ENCODE results near the gene EPHA8.

GRCh38 chr1:22535399-22535798 is 27.9 kb upstream of the EPHA8 start:
- TF ChIP-seq, protein P1, sequence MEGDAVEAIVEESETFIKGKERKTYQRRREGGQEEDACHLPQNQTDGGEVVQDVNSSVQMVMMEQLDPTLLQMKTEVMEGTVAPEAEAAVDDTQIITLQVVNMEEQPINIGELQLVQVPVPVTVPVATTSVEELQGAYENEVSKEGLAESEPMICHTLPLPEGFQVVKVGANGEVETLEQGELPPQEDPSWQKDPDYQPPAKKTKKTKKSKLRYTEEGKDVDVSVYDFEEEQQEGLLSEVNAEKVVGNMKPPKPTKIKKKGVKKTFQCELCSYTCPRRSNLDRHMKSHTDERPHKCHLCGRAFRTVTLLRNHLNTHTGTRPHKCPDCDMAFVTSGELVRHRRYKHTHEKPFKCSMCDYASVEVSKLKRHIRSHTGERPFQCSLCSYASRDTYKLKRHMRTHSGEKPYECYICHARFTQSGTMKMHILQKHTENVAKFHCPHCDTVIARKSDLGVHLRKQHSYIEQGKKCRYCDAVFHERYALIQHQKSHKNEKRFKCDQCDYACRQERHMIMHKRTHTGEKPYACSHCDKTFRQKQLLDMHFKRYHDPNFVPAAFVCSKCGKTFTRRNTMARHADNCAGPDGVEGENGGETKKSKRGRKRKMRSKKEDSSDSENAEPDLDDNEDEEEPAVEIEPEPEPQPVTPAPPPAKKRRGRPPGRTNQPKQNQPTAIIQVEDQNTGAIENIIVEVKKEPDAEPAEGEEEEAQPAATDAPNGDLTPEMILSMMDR (IDR thresholded peaks at IDR 0.05): no peak
- TF ChIP-seq POLR2AphosphoS5 (IDR thresholded peaks at IDR 0.05) (no peak), EP300 (IDR thresholded peaks at IDR 0.05) (no peak)
